CD4-positive, alpha-beta memory T cell (primary cell): ENCODE measurements around the gene KPNA1. TPM values are rescaled to one million over a fixed set of nuclear protein-coding genes. Genes with fewer than 3 reads are reported as not detected.
A peak's percentile ranks its signal among the peaks of the same experiment; 100 is the strongest.
"Not testable (repeated sequence)": the region's sequence is repeated elsewhere in the genome, so short reads cannot be mapped to it uniquely, and the experiment has no call there.

Source experiments
- CTCF ChIA-PET: fragments of 350-600 bp; sonication (Branson Sonifier 250); formaldehyde crosslinking; loops from one replicate; lab custom pipeline; 2021; ENCODE audit warnings: inconsistent platforms; ENCODE audit not compliant: partially characterized antibody; lab: Charles Lee
- POLR2A ChIA-PET: fragments of 350-600 bp; sonication (Branson Sonifier 250); formaldehyde crosslinking; loops from one replicate; lab custom pipeline; 2021; ENCODE audit not compliant: partially characterized antibody; lab: Charles Lee
- DNase-seq, 5 donors: peaks; one replicate each; pipeline versions ENCODE4 v3.0.0 to v3.0.0-alpha.2; 2020 to 2022; ENCODE audit warnings: mixed read lengths in 1 of 5
- H3K27ac ChIP-seq: one replicate; pipeline ENCODE4 v1.7.0; 2013; ENCODE audit warnings: low read depth, low read length
- H3K27me3 ChIP-seq: 2 replicates; pipeline ENCODE4 v1.7.0; 2013; ENCODE audit warnings: mild to moderate bottlenecking, low read length, moderate library complexity; ENCODE audit not compliant: insufficient read depth
- H3K36me3 ChIP-seq: 2 replicates; pipeline ENCODE4 v1.7.0; 2013; ENCODE audit warnings: mild to moderate bottlenecking, low read length, moderate library complexity; ENCODE audit not compliant: insufficient read depth
- H3K4me1 ChIP-seq: 2 replicates; pipeline ENCODE4 v1.7.0; 2013; ENCODE audit warnings: mild to moderate bottlenecking, low read length, moderate library complexity; ENCODE audit not compliant: insufficient read depth
- H3K4me3 ChIP-seq, 2 donors: one replicate each; pipeline ENCODE4 v1.7.0; 2013; ENCODE audit warnings: low read length in 2 of 2, mild to moderate bottlenecking in 1 of 2
- H3K9me3 ChIP-seq, 2 donors: one replicate each; pipeline ENCODE4 v1.7.0; 2013; ENCODE audit warnings: low read length in 2 of 2, control low read depth in 1 of 2; ENCODE audit not compliant: control insufficient read depth in 1 of 2
- H3K27ac Mint-ChIP-seq, 7 donors: one replicate each; pipeline ENCODE4 v1.8.0; 2020 to 2021; ENCODE audit warnings: mixed read lengths in 7 of 7, mild to moderate bottlenecking in 6 of 7, inconsistent platforms in 3 of 7, moderate library complexity in 3 of 7
- H3K27me3 Mint-ChIP-seq, 2 donors: one replicate each; pipeline ENCODE4 v1.8.0; 2020 to 2021; ENCODE audit warnings: mixed read lengths in 2 of 2
- H3K36me3 Mint-ChIP-seq, 2 donors: one replicate each; pipeline ENCODE4 v1.8.0; 2020 to 2021; ENCODE audit warnings: mixed read lengths in 2 of 2, inconsistent platforms in 1 of 2, mild to moderate bottlenecking in 1 of 2
- H3K4me1 Mint-ChIP-seq, 4 donors: one replicate each; pipeline ENCODE4 v1.8.0; 2020 to 2021; ENCODE audit warnings: mixed read lengths in 4 of 4, mild to moderate bottlenecking in 1 of 4
- H3K4me3 Mint-ChIP-seq, 8 donors: one replicate each; pipeline ENCODE4 v1.8.0; 2020 to 2021; ENCODE audit warnings: mixed read lengths in 8 of 8, mild to moderate bottlenecking in 7 of 8, moderate library complexity in 6 of 8, inconsistent platforms in 3 of 8
- H3K9me3 Mint-ChIP-seq, 8 donors: one replicate each; pipeline ENCODE4 v1.8.0; 2020 to 2021; ENCODE audit warnings: mixed read lengths in 8 of 8, mild to moderate bottlenecking in 5 of 8, inconsistent platforms in 3 of 8, moderate library complexity in 1 of 8
- intact Hi-C: fragments of 100-400 bp; cut with micrococcal nuclease; formaldehyde crosslinking; loops from one replicate; pipeline ENCODE4 v1.15.1; 2023
- polyA plus RNA-seq, 2 donors: library from polyadenylated mRNA; unstranded; fragments of 300-500 nt; fragmentation: Illumina TruSeq; gene quantifications; one replicate each; pipeline ENCODE4 v1.2.3, GENCODE V29; 2021
- total RNA-seq, 2 experiments: library from RNA; stranded (reverse); gene quantifications; one replicate each; pipeline ENCODE4 v1.2.3, GENCODE V29; 2021

Gene KPNA1
- total and polyA plus RNA-seq, 4 experiments from 2014 or later = 45.6 to 71.5 (median 59.4) TPM

- H3K27ac ChIP-seq = peak overlapping the region; percentile 97
- peaks cover 11 to 12% of the 10 kb centered on the region in 2 donors for H3K36me3 Mint-ChIP-seq
- peak overlapping the region; percentile 87 to 94 (median 92) for H3K4me3 Mint-ChIP-seq
- H3K9me3 Mint-ChIP-seq = peaks cover 0 to 8% (median 0%) of the 10 kb centered on the region in 8 donors
- H3K4me1 Mint-ChIP-seq = peaks cover 27 to 56% (median 42%) of the 10 kb centered on the region in 4 donors
- H3K4me1 ChIP-seq = peaks cover 30% of the 10 kb centered on the region
- H3K4me3 ChIP-seq = peak overlapping the region; percentile 58 to 71
- peak overlapping the region; percentile 73 to 98 (median 94) for H3K27ac Mint-ChIP-seq
- no peaks in the 10 kb centered on the region for H3K27me3 Mint-ChIP-seq
- CTCF ChIA-PET = interaction anchor here (2.1 kb wide), 1 partner anchor 129 kb away, joined by 6 read pairs; the partner anchor contains the start of gene FAM162A
- H3K27me3 ChIP-seq = no peaks in the 10 kb centered on the region
- no peaks in the 10 kb centered on the region for H3K9me3 ChIP-seq
- intact Hi-C loops = loop anchor here (1.0 to 10.0 kb wide), 7 partner anchors 46 to 691 kb away; partner anchors contain the start of genes EAF2, FAM162A, HSPBAP1 and IQCB1
- DNase-seq = no peak
- POLR2A ChIA-PET = interaction anchor here (0.8 to 2.5 kb wide), 6 partner anchors 10 to 166 kb away, joined by 3 to 43 read pairs (median 6); partner anchors contain the start of genes FAM162A, MIX23 and WDR5B
- H3K36me3 ChIP-seq = no peaks in the 10 kb centered on the region
These were observed 1.2 kb downstream of the KPNA1 start for GRCh38 chr3:122513386-122514122.

- Histone ChIP-seq H3K27ac (no peak overlapping the region), H3K4me1 (peaks cover 41% of the 10 kb centered on the region), H3K27me3 (no peaks in the 10 kb centered on the region), H3K9me3 (no peaks in the 10 kb centered on the region), H3K36me3 (no peaks in the 10 kb centered on the region), H3K4me3 (no peak overlapping the region)
- DNase-seq = no peak
- peaks cover 12 to 13% of the 10 kb centered on the region in 2 donors for H3K36me3 Mint-ChIP-seq
- intact Hi-C loops = loop anchor here (5.0 to 10.0 kb wide), 3 partner anchors 45 to 693 kb away; partner anchors contain the start of genes EAF2, IQCB1 and SEC22A
- H3K4me1 Mint-ChIP-seq = peaks cover 33 to 67% (median 51%) of the 10 kb centered on the region in 4 donors
- peaks cover 0 to 8% (median 0%) of the 10 kb centered on the region in 8 donors for H3K9me3 Mint-ChIP-seq
- H3K27ac Mint-ChIP-seq = peak overlapping the region in 2 of 7 donors; percentile 68 to 69
- CTCF ChIA-PET = interaction anchor here (2.1 kb wide), 1 partner anchor 128 kb away, joined by 6 read pairs; the partner anchor contains the start of gene FAM162A
- no peak overlapping the region for H3K4me3 Mint-ChIP-seq
- POLR2A ChIA-PET = interaction anchor here (0.7 kb wide), 1 partner anchor 96 kb away, joined by 3 read pairs; the partner anchor contains the start of gene WDR5B
- H3K27me3 Mint-ChIP-seq = no peaks in the 10 kb centered on the region
These were observed 2.5 kb downstream of the KPNA1 start for GRCh38 chr3:122512284-122512683.

- H3K9me3 ChIP-seq = no peaks in the 10 kb centered on the region
- CTCF ChIA-PET = no interaction called here
- Mint-ChIP-seq H3K27ac (peak overlapping the region in 1 of 7 donors; percentile 68), H3K36me3 (peaks cover 12 to 13% of the 10 kb centered on the region in 2 donors), H3K4me1 (peaks cover 37 to 74% (median 58%) of the 10 kb centered on the region in 4 donors), H3K9me3 (peaks cover 0 to 8% (median 0%) of the 10 kb centered on the region in 8 donors), H3K4me3 (peak overlapping the region in 4 of 8 donors; percentile 6 to 35 (median 33)), H3K27me3 (no peaks in the 10 kb centered on the region)
- POLR2A ChIA-PET = interaction anchor here (1.5 kb wide), 1 partner anchor 94 kb away, joined by 3 read pairs; no protein-coding TSS in a partner anchor
- H3K4me1 ChIP-seq = peaks cover 47% of the 10 kb centered on the region
- no peaks in the 10 kb centered on the region for H3K27me3 ChIP-seq
- no peak overlapping the region for H3K27ac ChIP-seq
- DNase-seq = no peak
- H3K36me3 ChIP-seq = no peaks in the 10 kb centered on the region
- intact Hi-C loops = loop anchor here (5.0 to 10.0 kb wide), 3 partner anchors 44 to 694 kb away; partner anchors contain the start of genes EAF2, IQCB1 and SEC22A
- no peak overlapping the region for H3K4me3 ChIP-seq
These were observed 3.7 kb downstream of the KPNA1 start for GRCh38 chr3:122510878-122511535.

GRCh38 chr3:122508944-122509343 lies 5.8 kb downstream of the KPNA1 start:
- DNase-seq, CTCF ChIA-PET, H3K36me3 ChIP-seq, POLR2A ChIA-PET, H3K9me3 Mint-ChIP-seq, H3K27me3 ChIP-seq, H3K9me3 ChIP-seq, H3K4me3 ChIP-seq, H3K27ac ChIP-seq, H3K27me3 Mint-ChIP-seq, intact Hi-C loops: not testable (repeated sequence)
- Mint-ChIP-seq H3K4me1 (peaks cover 42 to 82% (median 66%) of the 10 kb centered on the region in 4 donors), H3K36me3 (peaks cover 11 to 18% of the 10 kb centered on the region in 2 donors), H3K27ac (peak overlapping the region in 1 of 7 donors; percentile 41), H3K4me3 (peak overlapping the region in 3 of 8 donors; percentile 6 to 50 (median 20))
- peaks cover 42% of the 10 kb centered on the region for H3K4me1 ChIP-seq

GRCh38 chr3:122508135-122508914 lies 6.4 kb downstream of the KPNA1 start:
- Histone ChIP-seq H3K4me1 (peaks cover 36% of the 10 kb centered on the region), H3K27me3 (no peaks in the 10 kb centered on the region), H3K4me3 (no peak overlapping the region), H3K36me3 (no peaks in the 10 kb centered on the region), H3K27ac (no peak overlapping the region), H3K9me3 (no peaks in the 10 kb centered on the region)
- peaks cover 44 to 81% (median 65%) of the 10 kb centered on the region in 4 donors for H3K4me1 Mint-ChIP-seq
- CTCF ChIA-PET = no interaction called here
- H3K4me3 Mint-ChIP-seq = peak overlapping the region in 4 of 8 donors; percentile 34 to 50 (median 40)
- H3K27ac Mint-ChIP-seq = peak overlapping the region in 2 of 7 donors; percentile 41 to 75
- intact Hi-C loops = no loop called here
- no peak for DNase-seq
- POLR2A ChIA-PET = no interaction called here
- H3K9me3 Mint-ChIP-seq = peaks cover 0 to 7% (median 0%) of the 10 kb centered on the region in 8 donors
- H3K27me3 Mint-ChIP-seq = no peaks in the 10 kb centered on the region
- H3K36me3 Mint-ChIP-seq = peaks cover 13 to 24% of the 10 kb centered on the region in 2 donors

GRCh38 chr3:122506450-122506849 lies 8.3 kb downstream of the KPNA1 start:
- Mint-ChIP-seq H3K4me1 (peaks cover 41 to 77% (median 59%) of the 10 kb centered on the region in 4 donors), H3K27me3 (no peaks in the 10 kb centered on the region), H3K9me3 (peaks cover 0 to 7% (median 0%) of the 10 kb centered on the region in 8 donors), H3K36me3 (peaks cover 9 to 25% of the 10 kb centered on the region in 2 donors), H3K4me3 (peak overlapping the region in 1 of 8 donors; percentile 18), H3K27ac (no peak overlapping the region)
- ChIA-PET POLR2A (no interaction called here), CTCF (no interaction called here)
- no peak overlapping the region for H3K4me3 ChIP-seq
- H3K4me1 ChIP-seq = peaks cover 34% of the 10 kb centered on the region
- DNase-seq = no peak
- no peak overlapping the region for H3K27ac ChIP-seq
- intact Hi-C loops = no loop called here
- H3K36me3 ChIP-seq = no peaks in the 10 kb centered on the region
- no peaks in the 10 kb centered on the region for H3K27me3 ChIP-seq
- H3K9me3 ChIP-seq = no peaks in the 10 kb centered on the region
